Measurements from ENCODE around the gene NCBP3.

GRCh38 chr17:3771140-3771539 lies 74.9 kb downstream of the NCBP3 start:
- TF ChIP-seq MAX (IDR thresholded peaks at IDR 0.05; ENCODE audit: low read depth, low read length), result no peak
- TF ChIP-seq, protein P1, sequence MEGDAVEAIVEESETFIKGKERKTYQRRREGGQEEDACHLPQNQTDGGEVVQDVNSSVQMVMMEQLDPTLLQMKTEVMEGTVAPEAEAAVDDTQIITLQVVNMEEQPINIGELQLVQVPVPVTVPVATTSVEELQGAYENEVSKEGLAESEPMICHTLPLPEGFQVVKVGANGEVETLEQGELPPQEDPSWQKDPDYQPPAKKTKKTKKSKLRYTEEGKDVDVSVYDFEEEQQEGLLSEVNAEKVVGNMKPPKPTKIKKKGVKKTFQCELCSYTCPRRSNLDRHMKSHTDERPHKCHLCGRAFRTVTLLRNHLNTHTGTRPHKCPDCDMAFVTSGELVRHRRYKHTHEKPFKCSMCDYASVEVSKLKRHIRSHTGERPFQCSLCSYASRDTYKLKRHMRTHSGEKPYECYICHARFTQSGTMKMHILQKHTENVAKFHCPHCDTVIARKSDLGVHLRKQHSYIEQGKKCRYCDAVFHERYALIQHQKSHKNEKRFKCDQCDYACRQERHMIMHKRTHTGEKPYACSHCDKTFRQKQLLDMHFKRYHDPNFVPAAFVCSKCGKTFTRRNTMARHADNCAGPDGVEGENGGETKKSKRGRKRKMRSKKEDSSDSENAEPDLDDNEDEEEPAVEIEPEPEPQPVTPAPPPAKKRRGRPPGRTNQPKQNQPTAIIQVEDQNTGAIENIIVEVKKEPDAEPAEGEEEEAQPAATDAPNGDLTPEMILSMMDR (IDR thresholded peaks at IDR 0.05; ENCODE audit: low read depth, low read length), result no peak
